HG02870 (cell line): ENCODE results near the gene RFX6.
"Not testable (repeated sequence)": the region's sequence is repeated elsewhere in the genome, so short reads cannot be mapped to it uniquely, and the experiment has no call there.

Experiments
- ATAC-seq: cut with Tn5 transposase; IDR thresholded peaks from one replicate; pipeline ENCODE4 v1.9.1; 2021; ENCODE audit warnings: mild to moderate bottlenecking, moderate library complexity; ENCODE audit not compliant: unreplicated experiment

RFX6 gene, protein sequence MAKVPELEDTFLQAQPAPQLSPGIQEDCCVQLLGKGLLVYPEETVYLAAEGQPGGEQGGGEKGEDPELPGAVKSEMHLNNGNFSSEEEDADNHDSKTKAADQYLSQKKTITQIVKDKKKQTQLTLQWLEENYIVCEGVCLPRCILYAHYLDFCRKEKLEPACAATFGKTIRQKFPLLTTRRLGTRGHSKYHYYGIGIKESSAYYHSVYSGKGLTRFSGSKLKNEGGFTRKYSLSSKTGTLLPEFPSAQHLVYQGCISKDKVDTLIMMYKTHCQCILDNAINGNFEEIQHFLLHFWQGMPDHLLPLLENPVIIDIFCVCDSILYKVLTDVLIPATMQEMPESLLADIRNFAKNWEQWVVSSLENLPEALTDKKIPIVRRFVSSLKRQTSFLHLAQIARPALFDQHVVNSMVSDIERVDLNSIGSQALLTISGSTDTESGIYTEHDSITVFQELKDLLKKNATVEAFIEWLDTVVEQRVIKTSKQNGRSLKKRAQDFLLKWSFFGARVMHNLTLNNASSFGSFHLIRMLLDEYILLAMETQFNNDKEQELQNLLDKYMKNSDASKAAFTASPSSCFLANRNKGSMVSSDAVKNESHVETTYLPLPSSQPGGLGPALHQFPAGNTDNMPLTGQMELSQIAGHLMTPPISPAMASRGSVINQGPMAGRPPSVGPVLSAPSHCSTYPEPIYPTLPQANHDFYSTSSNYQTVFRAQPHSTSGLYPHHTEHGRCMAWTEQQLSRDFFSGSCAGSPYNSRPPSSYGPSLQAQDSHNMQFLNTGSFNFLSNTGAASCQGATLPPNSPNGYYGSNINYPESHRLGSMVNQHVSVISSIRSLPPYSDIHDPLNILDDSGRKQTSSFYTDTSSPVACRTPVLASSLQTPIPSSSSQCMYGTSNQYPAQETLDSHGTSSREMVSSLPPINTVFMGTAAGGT

DNA sequence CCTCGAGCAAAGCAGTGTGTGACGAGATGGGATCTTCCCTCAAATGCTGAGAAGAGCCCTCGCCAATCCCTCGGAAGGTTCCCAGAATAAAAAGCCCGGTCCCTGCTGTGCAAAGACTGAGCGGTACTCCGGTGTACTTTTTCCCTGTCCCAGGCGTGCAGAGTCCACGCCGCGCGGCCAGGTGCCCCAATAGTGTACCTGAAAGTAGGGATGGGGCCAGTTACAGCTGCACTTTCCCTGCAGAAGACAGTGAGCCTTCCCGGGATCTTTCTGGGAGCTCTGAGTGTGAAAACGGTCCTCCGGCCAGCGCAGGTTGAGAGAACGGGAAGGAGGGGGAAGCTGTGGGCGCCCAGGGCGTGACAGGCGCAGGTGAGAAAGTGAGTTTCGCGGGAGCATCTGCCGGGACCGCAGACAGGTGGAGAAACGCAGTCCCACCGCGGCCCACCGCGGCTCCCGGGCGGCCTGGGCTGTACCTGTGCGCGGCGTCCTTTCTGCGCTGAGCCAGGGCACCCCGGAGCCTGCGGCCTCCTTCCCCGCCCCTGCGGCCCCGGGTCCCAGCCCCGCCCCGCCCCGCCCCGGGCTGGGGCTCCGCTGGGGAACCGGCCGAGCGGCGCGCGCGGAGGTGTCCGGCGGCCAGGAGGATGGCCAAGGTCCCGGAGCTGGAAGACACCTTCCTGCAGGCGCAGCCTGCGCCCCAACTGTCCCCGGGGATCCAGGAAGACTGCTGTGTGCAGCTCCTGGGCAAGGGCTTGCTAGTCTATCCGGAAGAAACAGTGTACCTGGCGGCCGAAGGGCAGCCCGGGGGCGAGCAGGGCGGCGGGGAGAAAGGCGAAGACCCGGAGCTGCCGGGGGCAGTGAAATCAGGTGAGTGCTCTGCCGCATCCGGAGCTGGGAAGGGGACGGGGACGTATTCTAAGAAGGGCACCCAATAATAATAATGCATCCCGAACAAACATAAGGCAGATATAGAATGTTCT is at the start of gene RFX6:
RFX6 (plus strand) TSS at position 608 of the 977 bp plus-strand sequence; CDS start at position 642, 34 bp downstream.
- ATAC-seq: no peak

DNA sequence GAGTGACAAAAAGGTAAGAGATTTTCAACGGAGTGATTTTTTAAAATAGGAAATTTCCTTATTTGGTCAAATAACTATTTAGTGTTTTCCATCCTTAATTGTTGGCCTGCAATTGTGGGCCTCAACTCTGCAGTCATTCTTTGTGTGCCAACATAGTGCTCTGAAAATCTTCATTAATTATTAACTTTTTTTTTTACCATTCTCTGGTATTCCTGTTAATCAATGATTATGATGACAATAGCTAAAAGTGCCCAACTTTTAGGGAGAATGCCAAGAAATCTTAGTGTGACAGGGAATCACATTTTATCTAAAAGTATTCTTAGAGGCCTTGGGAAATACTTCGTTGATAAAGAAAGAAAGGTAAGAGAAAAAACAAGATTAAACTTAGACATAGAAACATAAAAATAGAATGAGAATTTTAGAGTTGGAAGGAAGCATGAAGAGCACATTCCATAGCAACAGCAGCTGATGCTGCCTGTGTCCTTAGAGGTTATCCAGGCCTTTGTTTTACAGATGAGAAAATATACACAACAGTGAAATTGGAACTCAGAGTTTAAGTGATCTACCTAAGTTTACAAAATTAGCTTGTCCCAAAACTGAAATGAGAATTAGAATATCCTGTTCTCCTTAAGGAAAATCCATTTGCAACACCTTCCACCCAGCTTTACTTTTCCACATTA is 49.3 kb upstream of the RFX6 start:
- ATAC-seq: no peak

DNA sequence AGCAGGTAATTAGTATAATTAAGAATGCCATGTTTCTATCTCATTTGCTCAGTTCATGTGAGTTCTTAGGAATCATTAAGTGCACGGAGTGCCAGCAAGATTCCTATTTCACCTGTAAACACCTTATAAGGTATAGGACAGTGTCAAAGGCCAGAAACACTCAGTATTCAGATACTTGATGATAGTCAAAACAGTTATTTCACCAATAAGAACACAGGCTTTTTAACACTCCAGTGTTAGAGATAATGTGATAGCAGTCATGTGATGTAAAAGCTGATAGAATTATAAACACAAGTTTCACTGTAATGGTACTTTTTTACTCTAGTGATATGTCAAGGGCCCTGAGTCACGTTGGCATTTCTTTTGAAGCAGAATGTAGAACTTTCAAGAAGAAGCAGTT is 48.1 kb upstream of the RFX6 start, which contains the start of gene GPRC6A:
GPRC6A (minus strand) TSS at position 101 of the 400 bp plus-strand sequence; CDS start at position 31, 70 bp downstream.
- no peak for ATAC-seq

DNA sequence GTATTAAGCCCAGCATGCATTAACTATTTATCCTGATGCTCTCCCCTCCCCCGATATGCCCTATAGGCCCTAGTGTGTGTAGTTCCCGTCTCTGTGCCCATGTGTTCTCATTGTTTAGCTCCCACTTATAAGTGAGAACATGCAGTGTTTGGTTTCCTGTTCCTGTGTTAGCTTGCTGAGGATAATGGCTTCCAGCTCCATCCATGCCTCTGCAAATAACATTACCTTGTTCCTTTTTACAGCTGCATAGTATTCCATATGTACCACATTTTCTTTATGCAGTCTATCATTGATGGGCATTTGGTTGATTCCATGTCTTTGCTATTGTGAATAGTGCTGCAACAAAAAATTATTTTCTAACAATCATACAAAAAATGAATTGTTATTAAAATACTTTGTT is 42.5 kb upstream of the RFX6 start:
- ATAC-seq: not testable (repeated sequence)

DNA sequence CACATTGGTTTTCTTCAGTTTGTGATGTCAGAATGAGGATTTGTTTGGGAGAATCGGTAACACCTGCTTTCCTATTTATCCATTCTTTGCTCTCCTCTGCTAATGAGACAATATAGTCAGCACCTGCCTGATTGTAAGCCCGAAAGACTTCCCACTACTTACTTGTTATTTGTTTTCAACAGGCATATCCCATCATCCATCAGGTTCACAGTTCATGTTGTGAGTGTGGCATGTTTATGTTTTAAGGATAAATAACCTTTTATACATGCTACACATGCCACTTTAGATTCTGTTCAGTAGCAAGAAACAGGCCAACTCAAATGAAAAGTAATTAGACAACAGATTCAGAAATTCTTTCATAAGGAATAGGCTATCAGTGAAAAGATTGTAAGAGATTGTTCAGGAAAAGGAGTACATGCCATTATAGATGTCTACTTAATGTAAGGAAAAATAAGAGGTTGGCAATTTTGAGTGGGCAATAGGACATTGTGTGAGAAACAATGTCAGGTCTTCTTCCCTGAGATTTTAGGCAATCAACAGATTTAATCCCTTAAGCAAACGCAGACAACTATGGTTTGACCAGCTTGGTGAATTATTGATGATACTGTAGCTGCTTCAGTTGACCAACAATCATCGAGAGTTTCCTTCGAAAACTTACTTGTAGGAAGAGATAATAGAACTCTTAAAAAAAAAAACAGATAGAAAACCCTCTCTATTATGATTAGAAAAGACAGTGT is 40.3 kb upstream of the RFX6 start:
- no peak for ATAC-seq

DNA sequence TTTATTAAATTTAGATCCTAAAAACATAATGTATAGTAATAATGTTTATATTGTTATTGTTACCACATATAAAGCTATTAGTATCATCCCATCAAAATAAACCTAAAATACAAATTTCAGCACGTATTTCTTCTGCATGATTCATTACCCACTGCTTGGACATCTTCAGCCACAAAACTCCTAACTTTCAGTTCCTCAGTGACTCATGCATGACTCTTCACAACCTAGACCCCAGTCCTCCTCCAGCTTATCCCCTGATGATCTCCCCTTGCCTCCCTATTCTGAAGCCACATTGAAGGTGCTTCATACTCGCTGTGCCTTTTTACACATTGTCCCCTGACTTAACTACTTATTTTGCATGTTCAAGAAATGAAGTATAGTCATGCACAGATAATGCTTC is 37.0 kb upstream of the RFX6 start:
- ATAC-seq: no peak

DNA sequence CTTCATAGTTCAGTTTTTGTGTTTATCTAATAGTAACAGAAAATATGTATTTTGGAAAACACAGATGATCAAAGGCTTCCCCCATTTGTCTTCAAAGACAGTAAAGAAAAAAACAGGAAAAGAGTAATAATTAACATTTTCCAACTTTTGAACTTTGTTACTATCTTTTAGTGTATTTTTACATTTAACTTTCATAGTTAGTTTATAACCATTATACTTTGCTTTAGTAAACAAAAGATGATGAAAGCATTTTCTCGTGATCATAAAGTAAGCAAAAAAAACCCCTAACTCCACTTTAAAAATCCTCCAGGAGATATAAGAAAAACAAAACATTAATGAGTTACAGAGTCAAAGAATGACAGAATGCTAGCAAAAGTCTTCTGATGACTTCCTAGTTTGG is 34.6 kb upstream of the RFX6 start:
- no peak for ATAC-seq

DNA sequence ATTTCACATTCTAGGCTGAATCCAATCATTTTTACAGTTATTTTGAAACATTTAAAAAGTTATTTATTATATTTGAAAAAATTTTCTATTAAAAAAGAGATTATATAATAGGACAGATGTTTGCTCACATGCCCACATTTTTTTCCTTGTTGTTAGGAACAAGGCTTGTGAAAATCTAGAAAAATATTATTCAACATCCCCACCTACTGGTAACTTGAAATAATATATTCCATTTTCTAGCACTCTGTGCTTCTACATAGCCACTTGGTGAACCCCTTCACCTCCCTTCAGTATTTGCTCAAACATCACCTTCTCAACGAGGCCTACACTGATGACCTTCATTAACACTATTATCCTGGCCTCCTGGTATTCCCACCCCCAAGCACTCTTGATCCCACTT is 29.8 kb upstream of the RFX6 start:
- peak; percentile 79 for ATAC-seq

DNA sequence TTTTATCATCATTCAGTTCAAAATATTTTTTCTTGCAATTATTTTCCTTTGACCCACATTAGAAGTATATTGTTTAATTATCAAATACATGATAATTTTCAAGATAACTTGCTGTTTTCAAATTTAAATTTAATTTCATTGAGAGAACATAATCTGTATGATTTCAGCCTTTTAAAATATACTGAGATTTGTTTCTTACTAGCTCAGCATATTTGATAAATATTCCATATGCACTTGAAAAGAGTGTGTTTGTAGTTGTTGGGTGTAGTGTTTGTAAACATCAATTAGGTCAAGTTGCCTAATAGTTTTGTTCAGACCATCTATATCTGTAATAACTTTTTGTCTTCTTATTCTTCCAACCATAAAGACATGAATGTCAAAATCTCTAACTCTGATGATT is 19.0 kb upstream of the RFX6 start:
- ATAC-seq: no peak

DNA sequence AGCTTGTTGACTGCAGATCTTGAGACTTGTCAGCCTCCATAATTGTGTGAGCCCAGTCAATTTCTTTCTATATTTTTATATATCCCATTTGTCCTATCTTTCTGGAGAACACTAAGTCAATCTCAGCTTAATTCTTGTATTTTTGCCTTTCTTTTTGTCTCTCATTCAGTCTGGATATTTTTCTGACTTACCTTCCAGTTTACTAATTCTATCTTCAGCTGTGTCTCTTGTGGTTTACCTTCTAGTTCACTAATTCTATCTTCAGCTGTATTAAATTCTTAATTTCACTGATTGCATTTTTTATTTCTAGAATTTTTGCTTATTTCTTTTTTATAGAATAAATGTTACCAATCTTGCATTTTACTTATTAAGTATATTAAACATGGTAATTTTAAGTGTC is 17.8 kb upstream of the RFX6 start:
- no peak for ATAC-seq

DNA sequence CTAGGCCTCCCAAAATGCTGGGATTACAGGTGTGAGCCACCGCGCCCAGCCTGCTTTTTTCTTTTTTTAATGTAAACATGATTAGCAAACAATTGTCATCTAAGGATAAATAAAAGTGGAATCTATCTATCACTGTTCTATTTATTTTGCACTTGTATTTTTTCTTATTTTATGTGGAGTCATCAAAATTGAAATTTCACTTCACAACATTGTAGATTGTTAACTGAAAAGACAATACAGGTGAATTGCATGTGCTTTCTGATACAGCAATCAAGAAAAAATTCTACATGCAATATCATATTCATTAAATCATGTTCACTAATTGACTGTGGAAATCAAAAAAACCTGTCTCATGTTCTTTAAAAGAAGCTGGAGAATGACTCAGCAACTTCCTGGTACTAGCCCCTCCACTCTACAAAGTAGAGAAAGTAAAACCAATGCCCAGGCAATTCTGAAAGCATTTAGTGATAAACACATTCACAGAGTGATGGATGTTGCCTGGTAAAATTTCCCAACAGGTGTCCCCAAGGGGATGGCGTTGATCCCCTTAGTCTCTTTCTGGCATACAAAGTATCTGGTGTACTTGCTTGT is 10.7 kb upstream of the RFX6 start:
- ATAC-seq: peak; percentile 47

DNA sequence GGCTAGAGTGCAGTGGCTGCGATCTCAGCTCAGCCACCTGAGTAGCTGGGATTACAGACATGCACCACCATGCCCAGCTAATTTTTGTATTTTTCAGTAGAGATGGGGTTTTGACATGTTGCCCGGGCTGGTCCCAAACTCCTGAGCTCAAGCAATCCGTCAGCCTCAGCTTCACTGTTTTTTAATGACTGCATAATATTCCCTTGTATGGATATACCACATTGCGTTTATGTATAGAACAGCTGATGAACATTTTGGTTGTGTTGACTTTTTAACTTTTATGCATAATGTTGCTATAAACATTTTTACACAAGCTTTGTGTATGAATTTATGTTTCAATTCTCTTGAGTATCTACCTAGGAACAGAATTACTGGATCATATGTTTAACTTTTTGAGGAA is 4.3 kb upstream of the RFX6 start:
- no peak for ATAC-seq

DNA sequence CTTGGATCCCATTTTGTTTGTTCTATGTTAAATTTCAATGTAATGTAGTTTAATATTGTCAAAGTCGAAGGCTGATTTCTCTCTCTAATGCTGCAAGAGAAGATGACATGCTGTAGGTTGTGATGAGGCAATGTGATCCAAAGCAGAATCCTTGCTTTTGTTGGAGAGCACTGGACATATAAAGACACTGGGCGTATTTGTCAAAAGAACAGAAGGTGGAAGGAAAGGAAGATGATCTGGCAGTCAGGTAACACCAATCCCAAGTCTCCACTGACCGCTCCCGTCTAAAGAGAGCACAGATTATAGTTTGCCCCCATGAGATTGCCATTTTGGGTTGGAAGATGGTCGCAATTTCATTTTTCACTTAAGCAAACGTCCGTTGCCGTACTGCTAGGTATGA is 935 bp upstream of the RFX6 start:
- no peak for ATAC-seq

DNA sequence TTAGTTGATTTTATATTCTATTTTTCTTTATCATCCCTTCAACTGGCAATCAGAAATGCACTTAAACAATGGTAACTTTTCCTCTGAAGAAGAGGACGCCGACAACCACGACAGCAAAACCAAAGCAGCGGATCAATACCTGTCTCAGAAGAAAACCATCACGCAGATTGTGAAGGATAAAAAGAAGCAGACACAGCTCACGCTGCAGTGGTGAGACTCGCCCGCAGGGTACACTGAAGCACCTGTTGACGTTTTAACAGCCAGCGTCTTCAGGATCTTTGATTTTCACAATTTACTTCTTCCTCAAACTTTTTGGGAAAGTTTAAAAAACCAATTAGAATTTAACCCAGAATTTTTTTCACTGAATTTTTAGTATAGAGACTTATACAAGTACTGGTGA is 701 bp downstream of the RFX6 start:
- no peak for ATAC-seq

DNA sequence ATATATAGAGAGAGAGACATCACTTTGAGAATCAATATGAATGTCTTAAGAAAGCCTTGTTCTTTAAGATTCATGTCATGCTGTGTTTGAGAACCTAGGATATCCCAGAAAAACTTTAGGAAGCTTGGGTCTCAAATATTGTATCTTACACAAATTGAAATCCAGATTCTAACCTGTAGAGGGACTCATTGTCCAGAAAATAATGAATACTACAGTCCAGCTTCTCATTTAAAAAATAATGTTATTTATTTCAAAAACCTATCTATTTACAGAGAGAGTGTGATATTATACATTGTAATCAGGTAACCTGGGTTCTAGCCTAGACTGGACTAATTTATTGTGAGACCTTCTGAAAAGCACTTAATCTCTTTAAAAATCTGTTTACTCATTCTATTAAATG is 4.2 kb downstream of the RFX6 start:
- no peak for ATAC-seq

DNA sequence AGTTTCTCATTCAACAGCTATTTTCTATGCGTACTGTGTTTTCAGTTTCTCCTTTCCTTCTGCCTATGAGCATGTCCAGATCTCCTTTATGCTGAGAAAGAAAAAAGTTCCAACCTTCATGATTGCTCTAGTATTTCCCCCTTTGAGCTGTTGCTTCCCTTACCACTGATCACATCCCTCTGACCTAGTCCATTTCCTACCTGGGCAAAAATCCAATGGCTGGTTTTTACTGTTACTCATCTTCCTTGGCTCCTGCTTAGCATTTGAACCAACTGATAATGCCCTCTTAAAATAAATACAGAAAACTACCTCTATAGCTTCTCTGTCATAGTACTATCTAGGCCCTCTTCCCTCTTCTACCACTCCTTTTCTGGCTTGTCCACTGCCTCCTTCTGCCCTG is 6.0 kb downstream of the RFX6 start:
- no peak for ATAC-seq

DNA sequence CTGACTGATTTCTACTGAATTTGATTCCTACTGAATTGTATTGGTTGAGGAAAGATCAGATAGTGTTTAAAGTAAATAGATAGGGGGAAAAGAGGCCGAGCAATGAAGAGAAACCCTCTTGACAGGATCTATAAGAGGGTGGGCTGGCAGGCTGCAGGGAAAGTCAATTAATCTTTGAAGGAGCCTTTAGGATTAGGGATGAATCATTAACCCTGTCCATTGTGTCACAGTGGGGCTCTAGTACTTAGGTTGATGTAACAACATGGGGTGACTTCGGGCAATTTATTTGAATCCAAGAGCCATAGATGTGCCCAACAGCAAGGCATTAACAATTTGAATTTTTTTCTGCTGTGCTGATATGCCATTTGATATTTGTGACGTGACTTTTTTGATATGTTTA is 7.5 kb downstream of the RFX6 start:
- ATAC-seq: no peak

DNA sequence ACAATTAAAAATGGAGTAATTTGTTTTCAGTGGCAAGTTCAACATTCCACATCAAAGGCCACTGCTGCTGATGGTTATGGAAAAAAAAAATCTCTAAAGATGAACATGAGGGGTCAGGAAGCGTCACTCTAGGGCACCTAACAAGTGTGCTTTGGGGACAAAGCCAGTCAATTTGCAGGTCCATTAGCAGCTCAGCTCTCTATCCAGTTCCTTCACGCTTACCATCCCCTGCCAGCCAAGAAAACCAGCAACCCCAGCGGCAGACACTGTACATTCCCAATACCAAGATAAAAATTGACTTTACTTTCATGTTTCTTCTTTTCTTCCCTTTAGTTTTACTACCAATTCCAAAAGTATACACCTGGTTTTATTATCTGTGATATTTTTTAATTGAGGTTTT is 10.1 kb downstream of the RFX6 start:
- ATAC-seq: no peak

DNA sequence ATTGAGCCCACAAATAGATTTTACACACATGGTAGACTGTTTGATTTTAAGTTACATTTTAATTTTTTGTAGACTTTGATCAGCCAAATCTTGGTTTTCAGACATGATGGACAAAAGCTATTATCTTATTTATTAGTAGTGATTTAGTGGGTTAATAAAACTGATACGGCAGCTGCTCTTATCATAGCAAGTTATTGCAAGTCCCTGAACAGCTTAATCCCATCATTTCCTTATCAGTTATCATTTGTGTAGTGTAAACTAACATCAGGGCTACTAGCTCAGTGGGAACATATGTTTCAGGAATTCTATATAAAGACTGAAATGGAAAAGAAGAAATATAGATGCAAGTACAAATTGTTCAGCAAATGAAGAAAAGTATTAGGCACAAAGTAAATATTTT is 10.9 kb downstream of the RFX6 start:
- ATAC-seq: no peak
